ENCODE results near the gene RNASE11.
"Not testable (repeated sequence)": the region's sequence is repeated elsewhere in the genome, so short reads cannot be mapped to it uniquely, and the experiment has no call there.

- TF ChIP-seq POLR2A (IDR thresholded peaks at IDR 0.05), result not testable (repeated sequence)
- TF ChIP-seq, protein P1, sequence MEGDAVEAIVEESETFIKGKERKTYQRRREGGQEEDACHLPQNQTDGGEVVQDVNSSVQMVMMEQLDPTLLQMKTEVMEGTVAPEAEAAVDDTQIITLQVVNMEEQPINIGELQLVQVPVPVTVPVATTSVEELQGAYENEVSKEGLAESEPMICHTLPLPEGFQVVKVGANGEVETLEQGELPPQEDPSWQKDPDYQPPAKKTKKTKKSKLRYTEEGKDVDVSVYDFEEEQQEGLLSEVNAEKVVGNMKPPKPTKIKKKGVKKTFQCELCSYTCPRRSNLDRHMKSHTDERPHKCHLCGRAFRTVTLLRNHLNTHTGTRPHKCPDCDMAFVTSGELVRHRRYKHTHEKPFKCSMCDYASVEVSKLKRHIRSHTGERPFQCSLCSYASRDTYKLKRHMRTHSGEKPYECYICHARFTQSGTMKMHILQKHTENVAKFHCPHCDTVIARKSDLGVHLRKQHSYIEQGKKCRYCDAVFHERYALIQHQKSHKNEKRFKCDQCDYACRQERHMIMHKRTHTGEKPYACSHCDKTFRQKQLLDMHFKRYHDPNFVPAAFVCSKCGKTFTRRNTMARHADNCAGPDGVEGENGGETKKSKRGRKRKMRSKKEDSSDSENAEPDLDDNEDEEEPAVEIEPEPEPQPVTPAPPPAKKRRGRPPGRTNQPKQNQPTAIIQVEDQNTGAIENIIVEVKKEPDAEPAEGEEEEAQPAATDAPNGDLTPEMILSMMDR (IDR thresholded peaks at IDR 0.05), result not testable (repeated sequence)
Measured at GRCh38 chr14:20569865-20570264, 17.9 kb downstream of the RNASE11 start.
